ENCODE data around the gene TM9SF2. TPM values are rescaled to one million over a fixed set of nuclear protein-coding genes. Genes with fewer than 3 reads are reported as not detected.

TM9SF2 gene
- total RNA-seq, 1 experiment from 2014 or later = 52.2 TPM

- CTCF ChIA-PET = interaction anchor here (0.6 kb wide), 1 partner anchor 16 kb away, joined by 3 read pairs; no protein-coding TSS in a partner anchor
- Mint-ChIP-seq H3K4me1 (ENCODE audit: low read depth, unreplicated experiment) (no peaks in the 10 kb centered on the region), H3K4me3 (ENCODE audit: low read depth, unreplicated experiment) (no peak overlapping the region), H3K27ac (ENCODE audit: unreplicated experiment) (peak overlapping the region; percentile 27), H3K36me3 (ENCODE audit: insufficient read depth, unreplicated experiment) (no peaks in the 10 kb centered on the region), H3K9me3 (ENCODE audit: low read depth, unreplicated experiment) (no peaks in the 10 kb centered on the region), H3K27me3 (ENCODE audit: unreplicated experiment) (peaks cover 13% of the 10 kb centered on the region)
- TF ChIP-seq, protein P1, sequence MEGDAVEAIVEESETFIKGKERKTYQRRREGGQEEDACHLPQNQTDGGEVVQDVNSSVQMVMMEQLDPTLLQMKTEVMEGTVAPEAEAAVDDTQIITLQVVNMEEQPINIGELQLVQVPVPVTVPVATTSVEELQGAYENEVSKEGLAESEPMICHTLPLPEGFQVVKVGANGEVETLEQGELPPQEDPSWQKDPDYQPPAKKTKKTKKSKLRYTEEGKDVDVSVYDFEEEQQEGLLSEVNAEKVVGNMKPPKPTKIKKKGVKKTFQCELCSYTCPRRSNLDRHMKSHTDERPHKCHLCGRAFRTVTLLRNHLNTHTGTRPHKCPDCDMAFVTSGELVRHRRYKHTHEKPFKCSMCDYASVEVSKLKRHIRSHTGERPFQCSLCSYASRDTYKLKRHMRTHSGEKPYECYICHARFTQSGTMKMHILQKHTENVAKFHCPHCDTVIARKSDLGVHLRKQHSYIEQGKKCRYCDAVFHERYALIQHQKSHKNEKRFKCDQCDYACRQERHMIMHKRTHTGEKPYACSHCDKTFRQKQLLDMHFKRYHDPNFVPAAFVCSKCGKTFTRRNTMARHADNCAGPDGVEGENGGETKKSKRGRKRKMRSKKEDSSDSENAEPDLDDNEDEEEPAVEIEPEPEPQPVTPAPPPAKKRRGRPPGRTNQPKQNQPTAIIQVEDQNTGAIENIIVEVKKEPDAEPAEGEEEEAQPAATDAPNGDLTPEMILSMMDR (IDR thresholded peaks at IDR 0.05; ENCODE audit: unreplicated experiment) = no peak
- BruUV-seq (replicated peaks) = no TSS peak
- intact Hi-C loops (cut with micrococcal nuclease; ENCODE audit: unreplicated experiment) = no loop called here
- no peak for DNase-seq
Measured at GRCh38 chr13:99469041-99469440, 32.2 kb upstream of the TM9SF2 start.

GRCh38 chr13:99470027-99470426, 31.2 kb upstream of the TM9SF2 start:
- no peaks in the 10 kb centered on the region for H3K4me1 Mint-ChIP-seq (ENCODE audit: low read depth, unreplicated experiment)
- H3K9me3 Mint-ChIP-seq (ENCODE audit: low read depth, unreplicated experiment) = no peaks in the 10 kb centered on the region
- BruUV-seq (replicated peaks) = no TSS peak
- CTCF ChIA-PET = no interaction called here
- peaks cover 13% of the 10 kb centered on the region for H3K27me3 Mint-ChIP-seq (ENCODE audit: unreplicated experiment)
- intact Hi-C loops (cut with micrococcal nuclease; ENCODE audit: unreplicated experiment) = no loop called here
- H3K27ac Mint-ChIP-seq (ENCODE audit: unreplicated experiment) = no peak overlapping the region
- H3K4me3 Mint-ChIP-seq (ENCODE audit: low read depth, unreplicated experiment) = no peak overlapping the region
- TF ChIP-seq, protein P1 (IDR thresholded peaks at IDR 0.05; ENCODE audit: unreplicated experiment) = no peak
- H3K36me3 Mint-ChIP-seq (ENCODE audit: insufficient read depth, unreplicated experiment) = no peaks in the 10 kb centered on the region
- no peak for DNase-seq

DNA sequence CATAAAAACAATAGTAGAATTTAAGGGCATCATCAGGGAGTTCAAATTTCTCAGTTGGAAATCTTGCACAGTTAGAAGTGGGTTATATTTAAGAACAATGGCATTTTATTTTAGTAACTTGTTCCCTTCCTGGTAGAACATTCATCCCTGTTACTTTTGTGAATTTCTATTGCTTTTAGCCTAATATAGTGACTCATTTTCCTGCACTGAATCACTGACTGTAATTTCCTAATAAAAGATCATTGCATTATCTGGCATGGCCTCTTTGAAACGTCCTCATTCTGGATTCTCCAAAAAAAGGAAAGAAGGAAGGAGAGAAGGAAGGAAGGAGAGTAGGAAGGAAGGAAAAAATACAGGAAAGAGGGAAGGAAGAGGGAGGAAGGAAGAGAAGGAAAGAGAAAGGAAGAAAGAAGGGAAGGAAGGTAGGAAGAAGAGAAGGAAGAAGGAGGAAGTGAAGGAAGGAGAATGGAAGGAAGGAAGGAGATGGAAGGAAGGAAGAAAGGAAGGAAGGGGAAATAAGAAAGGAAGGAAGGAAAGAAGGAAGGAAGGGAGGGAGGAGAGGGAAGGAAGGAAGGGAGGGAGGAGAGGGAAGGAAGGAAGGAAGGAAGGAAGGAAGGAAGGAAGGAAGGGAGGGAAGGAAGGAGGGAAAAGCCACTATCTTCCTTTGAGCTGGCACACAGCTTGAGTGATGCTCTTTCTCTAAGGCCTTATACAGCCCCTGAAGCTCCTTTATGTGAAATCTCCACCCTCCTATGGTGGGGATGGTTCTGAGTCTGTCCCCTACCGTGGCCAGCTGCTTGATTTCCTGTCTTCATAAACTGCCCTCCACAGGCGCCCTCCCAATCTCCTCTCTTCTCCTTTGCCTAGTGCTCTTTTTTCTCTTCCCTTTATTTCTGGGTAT, 29.8 kb upstream of the TM9SF2 start:
- TF ChIP-seq, protein P1 (IDR thresholded peaks at IDR 0.05; ENCODE audit: unreplicated experiment) = no peak
- Mint-ChIP-seq H3K36me3 (ENCODE audit: insufficient read depth, unreplicated experiment) (no peaks in the 10 kb centered on the region), H3K9me3 (ENCODE audit: low read depth, unreplicated experiment) (no peaks in the 10 kb centered on the region), H3K4me3 (ENCODE audit: low read depth, unreplicated experiment) (no peak overlapping the region), H3K27ac (ENCODE audit: unreplicated experiment) (peak overlapping the region; percentile 56), H3K4me1 (ENCODE audit: low read depth, unreplicated experiment) (no peaks in the 10 kb centered on the region), H3K27me3 (ENCODE audit: unreplicated experiment) (peaks cover 13% of the 10 kb centered on the region)
- CTCF ChIA-PET = no interaction called here
- BruUV-seq (replicated peaks) = no TSS peak
- intact Hi-C loops (cut with micrococcal nuclease; ENCODE audit: unreplicated experiment) = no loop called here
- DNase-seq = no peak

GRCh38 chr13:99472122-99472440, 29.2 kb upstream of the TM9SF2 start:
- Mint-ChIP-seq H3K36me3 (ENCODE audit: insufficient read depth, unreplicated experiment) (no peaks in the 10 kb centered on the region), H3K4me1 (ENCODE audit: low read depth, unreplicated experiment) (no peaks in the 10 kb centered on the region), H3K4me3 (ENCODE audit: low read depth, unreplicated experiment) (no peak overlapping the region), H3K27me3 (ENCODE audit: unreplicated experiment) (peaks cover 13% of the 10 kb centered on the region), H3K9me3 (ENCODE audit: low read depth, unreplicated experiment) (no peaks in the 10 kb centered on the region), H3K27ac (ENCODE audit: unreplicated experiment) (no peak overlapping the region)
- intact Hi-C loops (cut with micrococcal nuclease; ENCODE audit: unreplicated experiment) = no loop called here
- no TSS peak for BruUV-seq (replicated peaks)
- CTCF ChIA-PET = no interaction called here
- DNase-seq = no peak
- TF ChIP-seq, protein P1 (IDR thresholded peaks at IDR 0.05; ENCODE audit: unreplicated experiment) = no peak
